ENCODE data around the gene TUBGCP6. TPM values are rescaled to one million over a fixed set of nuclear protein-coding genes. Genes with fewer than 3 reads are reported as not detected.

TUBGCP6 gene
- total and polyA plus RNA-seq, 2 donors (not counting 3 experiments of a cell fraction or from before 2014, with no cell fraction given): 33.1 to 45.3 TPM

DNA sequence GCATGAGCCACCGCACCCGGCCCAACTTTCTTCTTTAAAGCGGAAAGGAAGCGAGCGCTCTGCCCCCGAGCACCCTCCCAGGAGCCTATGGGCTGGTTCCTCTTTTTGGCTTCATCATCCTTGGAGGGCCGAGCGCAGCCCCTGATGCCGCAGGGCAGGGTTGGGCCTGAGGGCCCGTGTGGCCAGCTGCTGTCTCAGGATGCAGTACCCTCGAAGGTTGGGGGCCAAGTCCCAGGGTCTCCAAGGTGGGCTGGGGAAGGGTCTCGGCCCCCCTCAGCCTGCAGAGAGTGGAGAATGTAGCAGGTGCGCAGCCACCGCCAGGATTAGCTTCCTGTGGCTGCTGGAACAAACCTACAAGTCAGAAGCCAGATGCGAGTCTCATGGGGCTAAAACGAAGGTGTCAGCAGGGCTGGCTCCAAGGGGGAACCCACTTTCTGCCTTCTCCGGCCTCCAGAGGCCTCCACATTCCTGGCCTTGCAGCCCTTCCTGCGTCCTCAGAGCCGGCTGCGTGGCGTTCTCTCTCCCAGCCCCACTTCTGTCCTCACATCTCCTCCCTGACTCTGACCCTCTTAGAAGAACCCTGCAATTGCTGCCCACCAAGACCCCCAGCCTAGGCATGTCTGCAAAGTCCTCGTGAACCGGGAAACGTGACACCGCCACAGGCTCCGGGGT lies 71.4 kb downstream of the TUBGCP6 start:
- FAIRE-seq (no peak), DNase-seq (ENCODE audit: low read depth, low spot score) (no peak)
- intact Hi-C loops (cut with micrococcal nuclease) (no loop called here), dilution Hi-C loops (cut with MboI; ENCODE audit: extremely low pct_ligation_motif_present, low sequenced_read_pairs) (no loop called here)
- no peak overlapping the region for H3K27ac ChIP-seq (ENCODE audit: insufficient read depth, low read depth, low read length)
- no TSS peak for BruUV-seq (replicated peaks)
- H3K4me2 ChIP-seq (ENCODE audit: insufficient read depth, low read length): no peak overlapping the region
- no peaks in the 10 kb centered on the region for H3K9me1 ChIP-seq (replicated peaks; ENCODE audit: control insufficient read depth, extremely low read depth, insufficient read depth, low read length)
- H3K27me3 ChIP-seq (ENCODE audit: control insufficient read depth in 2 of 2, insufficient read depth in 2 of 2, low read length in 2 of 2): no peaks in the 10 kb centered on the region
- H3K9me3 ChIP-seq (replicated peaks; ENCODE audit: control insufficient read depth, insufficient read depth, low read length): no peaks in the 10 kb centered on the region
- no peak overlapping the region for H3K9ac ChIP-seq (replicated peaks; ENCODE audit: extremely low read depth, insufficient read depth, low read length)
- H2AFZ ChIP-seq (ENCODE audit: low read depth, low read length): no peak overlapping the region
- H3K4me3 ChIP-seq (replicated peaks in 1 of 3; ENCODE audit: insufficient read depth in 1 of 3, low read depth in 1 of 3, low read length in 3 of 3): no peak overlapping the region
- H3K4me1 ChIP-seq (ENCODE audit: control insufficient read depth, extremely low read depth, insufficient read depth, low read length): peaks cover 4% of the 10 kb centered on the region
- no peaks in the 10 kb centered on the region for H3K79me2 ChIP-seq (ENCODE audit: control insufficient read depth, insufficient read depth, low read length)
- ChIA-PET CTCF (no interaction called here), POLR2A (no interaction called here)
- TF ChIP-seq, protein P1, sequence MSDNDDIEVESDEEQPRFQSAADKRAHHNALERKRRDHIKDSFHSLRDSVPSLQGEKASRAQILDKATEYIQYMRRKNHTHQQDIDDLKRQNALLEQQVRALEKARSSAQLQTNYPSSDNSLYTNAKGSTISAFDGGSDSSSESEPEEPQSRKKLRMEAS (IDR thresholded peaks at IDR 0.05; ENCODE audit: insufficient read depth, insufficient read length): no peak
- TF ChIP-seq MYC (IDR thresholded peaks at IDR 0.05; ENCODE audit: low read depth, low read length) (no peak), POLR2AphosphoS5 (IDR thresholded peaks at IDR 0.05; ENCODE audit: insufficient read depth, low read depth, low read length) (no peak), JUN (IDR thresholded peaks at IDR 0.05; ENCODE audit: borderline replicate concordance, insufficient read depth, insufficient read length, low read depth) (no peak), EZH2 (IDR thresholded peaks at IDR 0.05; ENCODE audit: borderline replicate concordance, low read depth, low read length, severe bottlenecking) (no peak), POLR2A (IDR thresholded peaks at IDR 0.05; ENCODE audit: low read depth, low read length) (no peak), GATA2 (IDR thresholded peaks at IDR 0.05; ENCODE audit: insufficient read depth, insufficient read length, low read depth, low read length) (no peak), FOS (IDR thresholded peaks at IDR 0.05; ENCODE audit: borderline replicate concordance, insufficient read depth, low read length) (no peak)
- TF ChIP-seq, protein P2, sequence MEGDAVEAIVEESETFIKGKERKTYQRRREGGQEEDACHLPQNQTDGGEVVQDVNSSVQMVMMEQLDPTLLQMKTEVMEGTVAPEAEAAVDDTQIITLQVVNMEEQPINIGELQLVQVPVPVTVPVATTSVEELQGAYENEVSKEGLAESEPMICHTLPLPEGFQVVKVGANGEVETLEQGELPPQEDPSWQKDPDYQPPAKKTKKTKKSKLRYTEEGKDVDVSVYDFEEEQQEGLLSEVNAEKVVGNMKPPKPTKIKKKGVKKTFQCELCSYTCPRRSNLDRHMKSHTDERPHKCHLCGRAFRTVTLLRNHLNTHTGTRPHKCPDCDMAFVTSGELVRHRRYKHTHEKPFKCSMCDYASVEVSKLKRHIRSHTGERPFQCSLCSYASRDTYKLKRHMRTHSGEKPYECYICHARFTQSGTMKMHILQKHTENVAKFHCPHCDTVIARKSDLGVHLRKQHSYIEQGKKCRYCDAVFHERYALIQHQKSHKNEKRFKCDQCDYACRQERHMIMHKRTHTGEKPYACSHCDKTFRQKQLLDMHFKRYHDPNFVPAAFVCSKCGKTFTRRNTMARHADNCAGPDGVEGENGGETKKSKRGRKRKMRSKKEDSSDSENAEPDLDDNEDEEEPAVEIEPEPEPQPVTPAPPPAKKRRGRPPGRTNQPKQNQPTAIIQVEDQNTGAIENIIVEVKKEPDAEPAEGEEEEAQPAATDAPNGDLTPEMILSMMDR (IDR thresholded peaks at IDR 0.05; ENCODE audit: extremely low read depth in 1 of 2, insufficient read depth in 1 of 2, low read depth in 1 of 2, low read length in 2 of 2): no peak
- no peaks in the 10 kb centered on the region for H4K20me1 ChIP-seq (replicated peaks; ENCODE audit: control insufficient read depth, extremely low read depth, insufficient read depth, low read length)
- no peaks in the 10 kb centered on the region for H3K36me3 ChIP-seq (ENCODE audit: control insufficient read depth in 2 of 2, extremely low read depth in 1 of 2, insufficient read depth in 2 of 2, low read length in 2 of 2)

All from endothelial cell of umbilical vein (primary cell).